NAMALWA (cell line): Measurements from ENCODE around the gene PAM16.
"Not testable (repeated sequence)": the region's sequence is repeated elsewhere in the genome, so short reads cannot be mapped to it uniquely, and the experiment has no call there.

Experiments used
- DNase-seq: peaks from one replicate; pipeline ENCODE4 v3.0.0-alpha.2; 2015; ENCODE audit warnings: low spot score

Gene PAM16

DNA sequence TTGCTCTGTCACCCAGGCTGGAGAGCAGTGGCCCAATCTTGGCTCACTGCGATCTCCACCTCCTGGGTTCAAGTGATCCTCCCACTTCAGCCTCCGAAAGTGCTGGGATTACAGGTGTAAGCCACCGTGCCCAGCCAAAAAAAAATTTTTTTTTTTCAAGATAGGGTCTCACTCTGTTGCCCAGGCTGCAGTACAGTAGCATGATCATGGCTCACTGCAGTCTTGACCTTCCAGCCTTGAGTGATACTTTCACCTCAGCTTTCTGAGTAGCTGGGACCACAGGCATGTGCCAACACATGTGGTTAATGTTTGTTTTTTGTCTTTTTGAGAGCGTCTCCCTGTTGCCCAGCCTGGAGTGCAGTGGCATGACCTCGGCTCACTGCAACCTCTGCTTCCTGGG, 1.7 kb upstream of the PAM16 start:
- DNase-seq = no peak

DNA sequence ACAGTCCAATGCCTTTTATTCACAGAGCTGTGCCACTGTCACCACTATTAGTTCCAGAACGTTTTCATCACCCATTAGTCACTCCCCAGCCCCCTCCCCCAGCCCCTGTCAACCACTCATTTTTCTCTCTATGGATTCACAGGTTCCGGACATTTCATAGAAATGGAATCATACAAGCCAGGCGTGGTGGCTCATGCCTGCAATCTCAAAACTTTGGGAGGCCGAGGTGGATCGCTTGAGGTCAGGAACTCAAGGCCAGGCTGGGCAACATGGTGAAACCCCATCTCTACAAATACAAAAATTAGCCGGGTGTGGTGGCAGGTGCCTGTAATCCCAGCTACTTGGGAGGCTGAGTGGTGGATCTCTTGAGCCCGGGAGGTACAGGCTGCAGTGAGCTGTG, 759 bp upstream of the PAM16 start:
- DNase-seq = no peak

DNA sequence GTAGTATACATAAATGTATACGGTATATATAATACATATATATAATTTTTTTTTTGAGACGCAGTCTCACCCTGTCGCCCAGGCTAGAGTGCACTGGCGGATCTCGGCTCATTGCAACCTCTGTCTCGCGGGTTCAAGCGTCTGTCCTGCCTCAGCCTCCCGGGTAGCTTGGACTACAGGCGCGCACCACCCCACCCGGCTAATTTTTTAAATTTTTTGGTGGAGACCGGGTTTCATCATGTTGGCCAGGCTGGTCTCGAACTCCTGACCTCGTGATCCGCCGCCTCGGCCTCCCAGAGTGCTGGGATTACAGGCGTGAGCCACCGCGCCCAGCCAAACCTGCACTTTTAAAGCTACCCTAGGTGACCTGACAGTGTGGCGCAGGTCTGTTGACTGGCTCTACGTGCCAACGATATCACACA, 745 bp downstream of the PAM16 start:
- DNase-seq = no peak

DNA sequence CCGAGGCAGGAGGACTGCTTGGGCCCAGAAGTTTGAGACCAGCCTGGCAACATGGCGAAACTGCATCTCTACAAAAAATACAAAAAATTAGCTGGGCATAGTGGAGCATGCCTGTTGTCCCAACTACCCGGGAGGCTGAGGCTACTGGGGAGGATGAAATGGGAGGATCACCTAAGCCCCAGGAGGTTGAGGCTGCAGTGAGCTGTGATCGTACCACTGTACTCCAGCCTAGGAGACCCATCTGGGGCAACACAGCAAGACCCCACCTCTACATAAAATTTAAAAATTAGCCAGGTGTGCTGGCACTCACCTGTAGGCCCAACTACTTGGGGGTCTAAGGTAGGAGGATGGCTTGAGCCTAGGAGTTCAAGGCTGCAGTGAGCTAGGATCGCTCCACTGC, 1.8 kb downstream of the PAM16 start:
- DNase-seq = no peak

DNA sequence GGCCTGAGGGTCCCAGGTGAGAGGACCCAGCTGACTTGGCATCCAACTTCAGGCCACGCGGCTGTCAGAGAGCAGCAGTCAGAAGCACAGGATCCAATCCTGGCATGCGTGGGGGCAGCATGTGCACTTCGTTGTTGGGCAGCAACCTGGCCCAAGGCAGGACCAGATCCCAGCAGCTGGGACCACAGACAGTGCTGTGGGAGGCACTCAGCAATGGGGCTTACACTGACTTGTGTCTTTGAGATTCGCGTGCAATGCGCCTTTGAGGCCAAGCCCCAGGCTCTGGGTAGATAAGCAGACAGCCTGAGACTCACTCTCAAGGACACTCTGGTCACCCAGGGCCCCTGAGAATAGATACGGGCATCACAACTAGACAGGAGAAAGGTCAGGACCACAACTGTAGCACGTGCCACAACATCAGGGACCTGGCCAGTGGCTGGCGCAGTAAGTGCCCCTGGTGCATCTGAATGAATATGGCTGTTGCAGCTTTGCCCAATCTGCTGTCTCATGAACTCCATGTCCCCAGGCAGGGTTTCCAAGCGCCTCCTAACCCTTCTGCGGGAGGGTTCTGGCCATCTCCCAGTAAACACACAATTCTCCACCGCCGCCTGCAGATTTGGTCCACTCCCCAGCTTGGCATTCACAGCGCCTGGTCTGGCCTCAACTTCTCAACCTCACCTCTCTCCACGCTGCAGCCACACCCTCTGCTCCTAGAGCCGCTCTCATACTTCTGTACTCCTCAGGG, 3.2 kb downstream of the PAM16 start:
- no peak for DNase-seq

DNA sequence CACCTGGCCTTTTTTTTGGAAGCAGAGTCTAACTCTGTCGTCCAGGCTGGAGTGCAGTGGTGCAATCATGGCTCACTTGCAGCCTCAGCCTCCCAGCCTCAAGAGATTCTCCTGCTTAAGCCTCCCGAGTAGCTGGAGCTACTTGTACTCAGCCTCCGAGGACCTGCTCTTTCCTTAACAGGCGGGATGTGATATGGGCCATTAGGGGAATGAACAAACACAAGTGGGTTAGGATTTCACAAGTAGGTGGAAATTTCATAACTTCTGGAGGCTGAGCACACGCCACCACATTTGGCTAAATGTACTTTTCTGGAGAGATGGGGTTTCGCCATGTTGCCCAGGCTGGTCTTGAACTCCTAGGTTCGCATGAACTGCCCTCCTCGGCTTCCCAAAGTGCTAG, 4.1 kb downstream of the PAM16 start:
- no peak for DNase-seq

DNA sequence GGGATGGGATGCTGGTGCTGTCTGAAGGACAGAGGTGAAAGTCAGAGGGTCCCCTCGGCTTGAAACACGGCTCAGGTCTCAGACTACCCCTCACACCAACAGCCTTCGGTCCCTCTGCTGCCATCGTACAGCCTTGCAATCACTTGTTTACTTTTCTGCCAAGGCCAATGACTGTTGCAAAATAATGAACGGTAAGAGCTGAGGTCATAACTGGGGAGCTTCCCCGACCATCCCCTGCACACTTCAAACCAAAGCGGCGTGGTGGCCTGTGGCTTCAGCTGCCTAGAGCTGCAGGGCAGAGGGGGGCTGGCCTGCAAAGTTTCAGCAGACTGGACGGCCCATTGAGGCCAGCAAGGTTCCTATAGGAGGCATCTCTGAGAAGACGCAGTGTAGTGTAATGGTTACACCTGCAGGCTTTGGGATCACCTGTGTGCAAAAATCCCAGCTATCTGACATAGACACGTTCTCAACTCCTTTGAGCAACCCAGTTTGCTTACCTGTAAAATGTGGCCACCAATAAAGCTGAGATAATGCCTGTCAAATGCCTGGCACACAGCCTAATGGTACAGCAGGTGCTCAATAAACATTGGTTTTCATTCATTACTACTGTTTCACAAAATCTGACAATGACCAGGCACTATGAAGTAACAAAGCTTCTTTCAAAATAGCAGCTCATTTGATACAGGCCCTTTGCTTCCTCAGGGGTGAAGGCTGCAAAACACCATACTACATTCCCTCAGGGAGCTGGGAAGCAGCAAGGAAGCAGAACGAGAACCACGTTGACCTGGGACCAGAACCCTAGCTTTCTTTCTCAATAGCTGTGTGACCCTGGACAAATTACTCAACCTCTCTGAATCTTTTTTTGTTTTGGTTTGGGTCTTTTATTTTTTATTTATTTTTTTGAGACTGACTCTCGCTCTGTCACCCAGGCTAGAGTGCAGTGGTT, 5.0 kb downstream of the PAM16 start:
- no peak for DNase-seq

DNA sequence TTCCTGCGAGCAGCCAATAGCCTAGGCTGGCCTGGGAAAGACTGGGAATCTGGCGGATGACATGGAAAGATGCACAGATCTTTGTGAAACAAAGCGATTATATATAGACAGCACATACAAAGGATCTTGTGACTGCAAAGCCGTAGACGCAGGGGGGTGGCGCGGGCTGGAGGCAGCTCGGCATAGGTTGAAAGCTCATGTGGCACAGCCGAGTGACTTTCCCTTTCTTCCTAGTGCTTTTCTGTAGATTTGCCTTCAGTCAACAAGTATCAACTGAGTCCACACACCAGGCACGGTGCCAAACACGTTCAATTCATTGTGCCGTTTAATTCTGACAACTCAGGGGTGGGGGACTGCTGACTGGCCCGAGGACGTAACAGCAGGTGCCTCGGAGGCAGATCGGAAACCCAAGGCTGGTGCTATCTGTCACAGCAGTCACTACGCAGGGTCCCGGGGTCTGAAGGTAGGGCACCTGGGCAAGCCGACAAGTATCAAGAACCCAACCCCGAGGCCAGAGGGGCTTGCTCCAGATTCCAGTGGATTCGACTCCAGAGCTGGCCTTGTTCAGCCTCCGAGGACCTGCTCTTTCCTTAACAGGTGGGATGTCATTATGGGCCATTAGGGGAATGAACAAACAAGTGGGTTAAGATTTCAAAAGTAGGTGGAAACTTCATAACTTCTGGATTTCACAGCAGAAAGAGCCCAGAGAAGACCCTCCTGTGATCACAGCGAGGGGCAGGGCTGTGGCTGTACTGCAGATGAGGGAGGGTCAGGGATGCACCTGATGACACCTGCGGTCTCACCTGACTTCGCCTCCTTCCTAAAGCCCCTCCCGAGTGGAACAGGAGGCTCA, 5.9 kb downstream of the PAM16 start:
- DNase-seq = no peak

DNA sequence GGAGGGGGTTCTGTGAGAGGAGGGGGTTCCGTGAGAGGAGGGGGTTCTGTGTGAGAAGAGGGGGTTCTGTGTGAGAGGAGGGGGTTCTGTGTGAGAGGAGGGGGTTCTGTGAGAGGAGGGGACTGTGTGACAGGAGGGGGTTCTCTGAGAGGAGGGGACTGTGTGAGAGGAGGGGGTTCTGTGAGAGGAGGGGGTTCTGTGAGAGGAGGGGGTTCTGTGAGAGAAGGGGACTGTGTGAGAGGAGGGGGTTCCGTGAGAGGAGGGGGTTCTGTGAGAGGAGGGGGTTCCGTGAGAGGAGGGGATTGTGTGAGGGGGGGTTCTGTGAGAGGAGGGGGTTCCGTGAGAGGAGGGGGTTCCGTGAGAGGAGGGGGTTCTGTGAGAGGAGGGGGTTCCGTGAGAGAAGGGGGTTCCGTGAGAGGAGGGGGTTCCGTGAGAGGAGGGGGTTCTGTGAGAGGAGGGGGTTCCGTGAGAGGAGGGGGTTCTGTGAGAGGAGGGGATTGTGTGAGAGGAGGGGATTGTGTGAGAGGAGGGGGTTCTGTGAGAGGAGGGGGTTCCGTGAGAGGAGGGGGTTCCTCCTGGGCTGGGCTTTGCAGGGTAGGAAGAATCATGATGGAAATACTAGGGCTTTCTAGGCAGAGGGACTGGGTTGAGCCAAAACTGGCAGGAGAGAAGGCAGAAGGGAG, 6.7 kb downstream of the PAM16 start:
- DNase-seq = not testable (repeated sequence)

DNA sequence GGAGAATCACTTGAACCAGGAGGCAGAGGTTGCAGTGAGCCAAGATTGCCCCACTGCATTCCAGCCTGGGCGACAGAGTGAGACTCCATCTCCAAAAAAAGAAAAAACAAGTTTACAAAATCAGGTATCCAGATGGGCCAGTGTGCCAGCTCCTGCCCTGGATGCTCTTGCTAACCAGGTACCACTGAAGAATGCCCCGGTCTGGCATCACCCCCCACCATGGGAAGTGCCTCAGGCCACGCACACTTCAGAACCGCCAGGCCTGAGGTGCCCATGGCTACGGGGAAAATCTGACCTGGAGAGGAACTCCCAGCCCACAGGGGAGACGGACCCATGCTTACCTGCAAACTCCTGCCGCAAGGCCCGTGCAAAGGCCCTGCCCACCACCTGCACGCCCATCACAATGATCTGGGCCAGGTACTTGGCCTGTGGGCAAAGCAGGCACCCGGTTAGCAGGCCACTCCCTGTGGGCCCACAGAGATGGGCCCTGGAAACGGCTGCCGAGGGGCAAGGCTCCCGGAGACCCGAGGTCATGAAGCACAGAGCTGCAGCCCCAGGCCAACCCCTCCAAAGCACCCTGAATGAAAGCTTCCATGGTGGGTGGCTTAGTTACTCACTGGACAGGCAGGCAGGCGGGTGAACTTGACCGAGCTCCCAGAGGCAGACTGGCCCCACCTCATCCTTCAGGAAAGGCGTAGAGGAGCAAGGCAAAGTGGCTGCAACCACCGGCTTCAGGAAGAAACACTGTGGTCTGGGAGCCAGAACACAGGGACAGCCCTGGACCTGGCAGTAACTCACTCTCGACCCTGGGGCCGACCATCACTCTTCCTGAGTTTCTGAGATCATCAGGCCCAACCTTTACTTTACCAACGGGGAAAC, 8.0 kb downstream of the PAM16 start:
- no peak for DNase-seq

DNA sequence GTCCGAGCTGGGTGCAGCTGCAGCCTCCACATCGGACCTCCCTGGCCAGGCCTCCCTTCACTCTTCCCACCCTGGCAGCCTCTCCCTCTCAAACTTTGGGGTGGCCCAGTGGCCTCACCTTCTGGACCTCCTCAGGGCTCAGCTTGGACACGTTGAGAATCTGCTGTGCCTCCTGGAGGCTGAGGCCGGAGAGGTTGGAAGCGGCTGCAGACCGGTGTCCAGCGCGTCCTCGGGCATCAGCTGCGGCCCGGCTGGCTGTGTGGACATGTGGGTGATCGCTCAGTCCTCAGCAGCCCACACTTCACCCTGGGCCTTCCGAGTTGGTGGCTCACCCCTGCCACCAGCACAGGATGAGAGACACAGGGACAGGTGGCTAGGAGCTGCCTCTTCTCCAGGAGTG, 9.9 kb downstream of the PAM16 start:
- no peak for DNase-seq

DNA sequence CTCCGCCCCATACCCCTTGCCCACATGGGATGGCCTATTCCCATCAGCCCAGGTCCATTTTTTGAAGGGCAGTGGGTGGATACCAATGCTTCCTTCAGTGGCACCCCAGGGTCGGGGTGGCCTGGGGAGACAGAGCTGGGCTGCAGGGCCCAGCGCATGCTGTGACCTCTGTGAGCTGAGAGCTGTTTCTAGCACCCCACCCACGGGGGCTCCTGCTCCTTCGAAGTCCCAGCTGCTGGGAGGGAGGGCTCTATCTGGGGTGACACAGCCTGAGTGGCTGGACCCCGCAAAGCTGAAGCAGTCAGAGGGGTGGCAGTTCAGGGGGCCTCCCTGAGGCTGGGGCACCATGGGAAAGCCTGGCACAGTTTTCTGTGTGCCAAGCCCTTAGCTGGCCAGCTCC, 10.7 kb downstream of the PAM16 start:
- DNase-seq = no peak

DNA sequence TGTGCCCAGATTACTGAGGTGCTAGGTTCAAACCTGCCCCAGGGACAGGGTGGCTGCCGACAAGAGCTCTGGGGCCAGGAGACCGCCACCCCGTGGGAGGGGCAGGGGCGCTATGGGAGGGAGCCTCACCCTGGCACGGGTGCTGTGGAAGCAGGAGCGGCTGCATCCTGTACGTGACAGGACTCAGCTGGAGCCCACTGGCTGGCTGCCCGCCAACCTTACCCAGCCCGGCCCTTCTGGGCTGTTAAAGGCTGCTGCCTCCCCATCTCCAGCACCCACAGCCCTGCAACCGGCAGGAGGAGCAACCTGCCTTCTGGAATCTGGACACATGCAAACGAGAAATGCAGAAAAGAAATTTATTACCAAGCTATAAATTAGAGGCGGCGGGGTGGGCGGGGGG, 11.2 kb downstream of the PAM16 start:
- no peak for DNase-seq

DNA sequence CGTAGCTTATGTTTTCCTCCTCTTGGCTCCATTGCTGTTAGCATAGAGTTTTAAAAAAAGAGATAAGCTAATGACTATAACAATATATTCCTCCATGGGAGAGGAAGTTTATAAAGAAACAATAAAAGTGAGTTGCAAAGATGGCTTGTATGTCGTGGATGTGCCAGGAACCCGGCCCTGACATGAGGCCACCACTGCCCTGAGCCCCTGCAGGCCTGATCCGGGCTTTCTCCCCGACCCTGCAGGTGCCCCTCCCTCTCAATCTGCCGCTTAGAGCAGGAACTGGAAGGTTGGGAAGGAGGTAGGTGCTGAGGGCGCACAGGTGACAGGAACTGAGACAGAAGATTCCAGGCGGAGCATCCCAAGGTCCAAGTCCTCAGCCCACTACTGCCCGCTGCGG, 11.7 kb downstream of the PAM16 start:
- DNase-seq = no peak

DNA sequence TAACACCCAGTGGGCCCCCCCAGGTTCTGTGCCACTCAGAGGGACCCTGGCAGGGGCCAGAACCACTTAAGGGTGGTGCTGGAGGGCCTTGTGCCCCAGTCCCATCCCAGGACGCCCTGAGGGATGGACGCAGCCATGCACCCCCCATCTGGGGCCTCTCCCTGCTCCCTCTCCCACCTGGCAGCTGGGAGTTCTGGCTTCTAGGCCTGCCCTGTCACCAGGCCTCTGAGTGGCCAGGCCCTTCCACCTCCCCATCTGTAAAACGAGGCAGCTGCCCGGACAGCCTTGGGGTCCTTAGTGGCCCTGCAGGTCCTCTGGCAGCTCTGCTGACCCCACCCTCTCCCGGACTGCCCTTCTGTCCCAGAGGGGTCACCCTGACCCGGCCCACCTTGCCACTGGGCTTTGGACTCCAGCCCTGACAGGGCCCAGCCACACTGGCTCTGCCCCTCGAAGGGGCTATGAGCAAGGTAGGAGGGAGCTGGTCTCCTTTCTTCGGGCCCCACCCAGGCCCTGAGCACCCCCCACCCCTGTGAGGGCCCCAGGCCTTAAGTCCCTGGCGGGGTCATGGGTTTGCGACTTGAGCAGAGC, 12.3 kb downstream of the PAM16 start:
- DNase-seq = no peak

DNA sequence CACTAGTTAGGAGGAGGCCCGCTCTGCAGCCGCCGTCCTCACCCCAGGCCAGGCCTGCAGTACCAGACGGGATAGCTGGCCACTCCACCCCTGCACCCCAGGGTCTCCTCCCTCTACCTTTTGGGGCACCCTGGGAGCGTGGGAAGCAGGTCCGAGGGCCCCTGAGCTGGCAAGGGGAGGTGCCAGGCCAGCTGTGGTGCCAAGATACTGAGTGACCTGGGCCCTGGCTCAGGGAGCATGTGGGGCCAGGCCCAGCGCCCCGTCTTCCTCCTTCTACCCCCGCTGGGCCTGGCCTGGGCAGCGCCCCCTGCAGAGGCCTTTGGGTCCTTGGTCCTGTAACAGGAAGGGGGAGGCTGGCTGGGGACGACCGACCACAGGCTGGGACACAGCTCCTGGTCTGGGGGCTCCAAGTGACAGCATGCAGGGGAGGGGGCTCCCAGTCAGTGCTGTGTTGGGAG, 13.0 kb downstream of the PAM16 start:
- DNase-seq = no peak

DNA sequence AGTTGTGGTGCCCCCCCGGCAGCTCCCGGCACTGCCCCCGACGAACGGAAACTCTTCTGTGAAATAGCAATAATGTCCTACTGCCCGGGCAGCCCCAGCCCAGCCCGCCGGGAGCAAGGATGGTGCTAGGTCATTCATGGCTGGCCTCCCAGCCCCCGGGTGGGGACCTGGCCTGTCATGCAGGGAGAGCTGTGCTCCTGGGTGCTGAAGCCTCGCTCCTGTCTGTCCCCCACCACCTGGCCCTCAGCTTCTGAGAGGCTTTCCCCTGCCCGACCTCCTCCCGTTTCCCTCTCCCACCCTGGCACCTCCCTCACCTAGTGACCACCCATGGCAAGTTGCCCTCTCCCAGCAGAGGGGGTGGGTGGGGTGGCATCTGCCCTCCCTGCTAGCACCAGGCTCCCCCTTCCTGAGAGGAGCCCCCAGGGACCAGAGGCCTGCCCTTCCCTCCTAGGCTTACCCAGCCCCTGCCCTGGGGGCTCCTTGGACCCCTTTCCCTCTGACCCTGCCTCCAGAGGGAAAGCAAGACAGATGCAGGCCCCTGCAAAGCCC, 13.5 kb downstream of the PAM16 start:
- no peak for DNase-seq

DNA sequence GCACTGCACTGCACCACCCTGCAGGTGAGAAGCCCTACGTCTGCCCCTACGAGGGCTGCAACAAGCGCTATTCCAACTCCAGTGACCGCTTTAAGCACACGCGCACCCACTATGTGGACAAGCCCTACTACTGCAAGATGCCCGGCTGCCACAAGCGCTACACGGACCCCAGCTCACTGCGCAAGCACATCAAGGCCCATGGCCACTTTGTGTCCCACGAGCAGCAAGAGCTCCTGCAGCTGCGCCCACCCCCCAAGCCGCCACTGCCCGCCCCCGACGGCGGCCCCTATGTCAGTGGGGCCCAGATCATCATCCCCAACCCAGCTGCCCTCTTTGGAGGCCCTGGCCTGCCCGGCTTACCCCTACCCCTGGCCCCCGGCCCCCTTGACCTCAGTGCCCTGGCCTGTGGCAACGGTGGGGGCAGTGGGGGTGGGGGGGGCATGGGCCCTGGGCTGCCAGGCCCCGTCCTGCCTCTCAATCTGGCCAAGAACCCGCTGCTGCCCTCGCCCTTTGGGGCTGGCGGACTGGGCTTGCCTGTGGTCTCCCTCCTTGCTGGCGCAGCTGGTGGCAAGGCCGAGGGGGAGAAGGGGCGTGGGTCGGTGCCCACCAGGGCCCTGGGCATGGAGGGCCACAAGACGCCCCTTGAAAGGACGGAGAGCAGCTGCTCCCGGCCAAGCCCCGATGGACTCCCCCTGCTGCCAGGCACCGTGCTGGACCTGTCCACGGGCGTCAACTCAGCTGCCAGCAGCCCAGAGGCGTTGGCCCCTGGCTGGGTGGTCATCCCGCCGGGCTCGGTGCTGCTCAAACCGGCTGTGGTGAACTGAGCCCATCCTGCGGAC, 14.2 kb downstream of the PAM16 start:
- no peak for DNase-seq
